Neural progenitor cell (in vitro differentiated cells): ENCODE results near the gene ACOT7. TPM values are rescaled to one million over a fixed set of nuclear protein-coding genes. Genes with fewer than 3 reads are reported as not detected.

Experiments
- DNase-seq: peaks from one replicate; pipeline ENCODE4 v3.0.0-alpha.2; 2016; ENCODE audit warnings: low spot score
- H2AFZ ChIP-seq: fragments of 200-600 bp; sonication (generic); replicated peaks from 2 replicates; pipeline ENCODE4 v1.6.1; 2016; ENCODE audit warnings: antibody characterized with exemption
- H3F3A ChIP-seq: fragments of 200-600 bp; sonication (generic); 2 replicates; pipeline ENCODE4 v1.6.1; 2016; ENCODE audit warnings: antibody characterized with exemption, low read depth
- H3K27ac ChIP-seq: fragments of 200-600 bp; sonication (generic); 2 replicates; pipeline ENCODE4 v1.5.1; 2016; ENCODE audit warnings: mild to moderate bottlenecking
- H3K27me3 ChIP-seq: fragments of 200-600 bp; sonication (generic); 2 replicates; pipeline ENCODE4 v1.6.1; 2016; ENCODE audit warnings: mild to moderate bottlenecking, moderate library complexity
- H3K36me3 ChIP-seq: fragments of 200-600 bp; sonication (generic); 2 replicates; pipeline ENCODE4 v1.5.1; 2016
- H3K4me1 ChIP-seq: fragments of 200-600 bp; sonication (generic); 2 replicates; pipeline ENCODE4 v1.6.1; 2016; ENCODE audit warnings: mixed run types
- H3K4me2 ChIP-seq: fragments of 200-600 bp; sonication (generic); 2 replicates; pipeline ENCODE4 v1.6.1; 2016
- H3K4me3 ChIP-seq: fragments of 200-600 bp; sonication (generic); 2 replicates; pipeline ENCODE4 v1.5.1; 2016
- H3K79me2 ChIP-seq: fragments of 200-600 bp; sonication (generic); 2 replicates; pipeline ENCODE4 v1.6.1; 2016; ENCODE audit warnings: low read depth
- H3K9ac ChIP-seq: fragments of 200-600 bp; sonication (generic); 2 replicates; pipeline ENCODE4 v1.6.1; 2016
- H3K9me3 ChIP-seq: fragments of 200-600 bp; sonication (generic); 2 replicates; pipeline ENCODE4 v1.5.1; 2016; ENCODE audit warnings: low read depth
- H4K20me1 ChIP-seq: fragments of 200-600 bp; sonication (generic); 2 replicates; pipeline ENCODE4 v1.6.1; 2016; ENCODE audit warnings: low read depth
- H3K27ac Mint-ChIP-seq: 3 replicates; pipeline ENCODE4 v1.8.0; 2021; ENCODE audit warnings: mixed read lengths
- H3K27me3 Mint-ChIP-seq: 2 replicates; pipeline ENCODE4 v1.8.0; 2022; ENCODE audit warnings: low read depth, mild to moderate bottlenecking, inconsistent platforms, moderate library complexity, mixed read lengths; ENCODE audit not compliant: insufficient read depth
- H3K36me3 Mint-ChIP-seq: 3 replicates; pipeline ENCODE4 v1.8.0; 2021; ENCODE audit warnings: mixed read lengths
- H3K4me1 Mint-ChIP-seq: 3 replicates; pipeline ENCODE4 v1.8.0; 2021; ENCODE audit warnings: mixed read lengths
- H3K4me3 Mint-ChIP-seq: 3 replicates; pipeline ENCODE4 v1.8.0; 2021; ENCODE audit warnings: mild to moderate bottlenecking, moderate library complexity, mixed read lengths
- H3K9me3 Mint-ChIP-seq: 3 replicates; pipeline ENCODE4 v1.8.0; 2020; ENCODE audit warnings: mixed read lengths
- CTCF ChIP-seq: fragments of 200-600 bp; sonication (generic); IDR thresholded peaks from 2 replicates; pipeline ENCODE4 v1.5.1; 2017; ENCODE audit warnings: antibody characterized with exemption, mild to moderate bottlenecking
- EZH2 ChIP-seq: fragments of 200-600 bp; sonication (generic); IDR thresholded peaks from 2 replicates; pipeline ENCODE4 v1.6.1; 2017; ENCODE audit warnings: antibody characterized with exemption, mild to moderate bottlenecking, moderate library complexity
- EZH2phosphoT487 ChIP-seq: fragments of 200-600 bp; sonication (generic); IDR thresholded peaks from 2 replicates; pipeline ENCODE4 v1.6.1; 2017; ENCODE audit warnings: antibody characterized with exemption
- total RNA-seq: library from RNA; depleted of rRNA; stranded (reverse); fragments of >200 nt; gene quantifications from 2 replicates; pipeline ENCODE4 v1.2.3, GENCODE V29; 2015; ENCODE audit warnings: low replicate concordance

Gene ACOT7
- total RNA-seq, 1 donor from 2014 or later = 19.6 TPM

- H3K9me3 Mint-ChIP-seq = peaks cover 16% of the 10 kb centered on the region
- Histone ChIP-seq H3K9ac (no peak overlapping the region), H4K20me1 (peaks cover 40% of the 10 kb centered on the region), H3K4me3 (no peak overlapping the region), H3K9me3 (peaks cover 6% of the 10 kb centered on the region), H3K27me3 (no peaks in the 10 kb centered on the region), H3K27ac (no peak overlapping the region), H3K4me1 (peaks cover 20% of the 10 kb centered on the region), H3K36me3 (no peaks in the 10 kb centered on the region), H3K79me2 (peaks cover 56% of the 10 kb centered on the region), H2AFZ (no peak overlapping the region), H3F3A (peaks cover 3% of the 10 kb centered on the region), H3K4me2 (no peak overlapping the region)
- DNase-seq = no peak
- no peak for TF ChIP-seq CTCF
- TF ChIP-seq EZH2 = no peak
- H3K4me1 Mint-ChIP-seq = peaks cover 31% of the 10 kb centered on the region
- H3K27me3 Mint-ChIP-seq = peaks cover 3% of the 10 kb centered on the region
- no peak overlapping the region for H3K4me3 Mint-ChIP-seq
- peak overlapping the region; percentile 58 for H3K27ac Mint-ChIP-seq
- H3K36me3 Mint-ChIP-seq = peaks cover 17% of the 10 kb centered on the region
Measured at GRCh38 chr1:6360517-6361070, 33.0 kb downstream of the ACOT7 start.

- H3K27me3 ChIP-seq = no peaks in the 10 kb centered on the region
- no peaks in the 10 kb centered on the region for H3K36me3 ChIP-seq
- Mint-ChIP-seq H3K4me1 (peaks cover 34% of the 10 kb centered on the region), H3K36me3 (peaks cover 16% of the 10 kb centered on the region), H3K4me3 (no peak overlapping the region), H3K9me3 (peaks cover 15% of the 10 kb centered on the region), H3K27ac (no peak overlapping the region), H3K27me3 (peaks cover 3% of the 10 kb centered on the region)
- peaks cover 61% of the 10 kb centered on the region for H3K79me2 ChIP-seq
- H2AFZ ChIP-seq = no peak overlapping the region
- no peak overlapping the region for H3K9ac ChIP-seq
- peaks cover 45% of the 10 kb centered on the region for H4K20me1 ChIP-seq
- H3K4me2 ChIP-seq = peak overlapping the region; percentile 43
- H3K9me3 ChIP-seq = peaks cover 6% of the 10 kb centered on the region
- DNase-seq = no peak
- H3K27ac ChIP-seq = no peak overlapping the region
- H3F3A ChIP-seq = peaks cover 3% of the 10 kb centered on the region
- peaks cover 20% of the 10 kb centered on the region for H3K4me1 ChIP-seq
- H3K4me3 ChIP-seq = no peak overlapping the region
- TF ChIP-seq CTCF (no peak), EZH2phosphoT487 (no peak), EZH2 (no peak)
Measured at GRCh38 chr1:6360117-6360496, 33.5 kb downstream of the ACOT7 start.

GRCh38 chr1:6359216-6360116 is 34.1 kb downstream of the ACOT7 start:
- Histone ChIP-seq H3K9me3 (peaks cover 6% of the 10 kb centered on the region), H2AFZ (peak overlapping the region; percentile 47), H3K27me3 (no peaks in the 10 kb centered on the region), H4K20me1 (peaks cover 51% of the 10 kb centered on the region), H3K4me3 (no peak overlapping the region), H3K79me2 (peaks cover 65% of the 10 kb centered on the region), H3K4me2 (peak overlapping the region; percentile 43), H3K4me1 (peaks cover 20% of the 10 kb centered on the region), H3K27ac (peak overlapping the region; percentile 70), H3F3A (peaks cover 3% of the 10 kb centered on the region), H3K9ac (no peak overlapping the region), H3K36me3 (no peaks in the 10 kb centered on the region)
- TF ChIP-seq EZH2 (no peak), EZH2phosphoT487 (no peak), CTCF (no peak)
- Mint-ChIP-seq H3K4me1 (peaks cover 39% of the 10 kb centered on the region), H3K9me3 (peaks cover 12% of the 10 kb centered on the region), H3K27me3 (peaks cover 3% of the 10 kb centered on the region), H3K4me3 (no peak overlapping the region), H3K27ac (no peak overlapping the region), H3K36me3 (peaks cover 13% of the 10 kb centered on the region)
- DNase-seq = peak; percentile 59
